HEK293T (cell line): ENCODE results near the gene SHISAL1.

Source experiments
- CTCF ChIA-PET: fragments of 350-600 bp; formaldehyde crosslinking; extraction: SDS; loops from one replicate; lab custom pipeline; 2021; ENCODE audit warnings: antibody characterized with exemption, inconsistent platforms; lab: Yijun Ruan, JAX
- POLR2A ChIA-PET: fragments of 350-600 bp; formaldehyde crosslinking; extraction: SDS; loops from one replicate; lab custom pipeline; 2020; ENCODE audit warnings: antibody characterized with exemption, inconsistent platforms; lab: Yijun Ruan, JAX
- DNase-seq: peaks from one replicate; pipeline ENCODE4 v3.0.0; 2012; ENCODE audit warnings: mixed read lengths; ENCODE audit errors: extremely low spot score
- ARNT ChIP-seq: fragments of 450-650 bp; IDR thresholded peaks from 2 replicates; pipeline ENCODE4 v1.6.1; 2017; ENCODE audit warnings: mild to moderate bottlenecking
- BHLHE40 ChIP-seq: fragments of 450-650 bp; IDR thresholded peaks from 2 replicates; pipeline ENCODE4 v1.6.1; 2016; ENCODE audit warnings: mild to moderate bottlenecking, moderate library complexity, borderline replicate concordance
- CTBP1 ChIP-seq: fragments of 450-650 bp; IDR thresholded peaks from 2 replicates; pipeline ENCODE4 v1.6.1; 2016; ENCODE audit warnings: borderline replicate concordance
- ELF4 ChIP-seq: fragments of 450-650 bp; IDR thresholded peaks from 2 replicates; pipeline ENCODE4 v1.6.1; 2017; ENCODE audit warnings: antibody characterized with exemption
- FOXA1 ChIP-seq: fragments of 450-650 bp; IDR thresholded peaks from 2 replicates; pipeline ENCODE4 v1.6.1; 2016; ENCODE audit warnings: mild to moderate bottlenecking
- FOXK2 ChIP-seq: fragments of 450-650 bp; IDR thresholded peaks from 2 replicates; pipeline ENCODE4 v1.6.1; 2016; ENCODE audit warnings: mild to moderate bottlenecking
- FOXM1 ChIP-seq: fragments of 450-650 bp; IDR thresholded peaks from 2 replicates; pipeline ENCODE4 v1.6.1; 2017; ENCODE audit warnings: mild to moderate bottlenecking, borderline replicate concordance
- HDGF ChIP-seq: fragments of 450-650 bp; IDR thresholded peaks from 2 replicates; pipeline ENCODE4 v1.6.1; 2017; ENCODE audit warnings: antibody characterized with exemption, borderline replicate concordance
- L3MBTL2 ChIP-seq: fragments of 450-650 bp; conservative IDR thresholded peaks from 2 replicates; pipeline ENCODE4 v1.6.1; 2016; ENCODE audit warnings: mild to moderate bottlenecking
- LEF1 ChIP-seq: fragments of 450-650 bp; IDR thresholded peaks from 2 replicates; pipeline ENCODE4 v1.6.1; 2017; ENCODE audit warnings: mild to moderate bottlenecking, borderline replicate concordance
- NFRKB ChIP-seq: fragments of 450-650 bp; IDR thresholded peaks from 2 replicates; pipeline ENCODE4 v1.6.1; 2016; ENCODE audit warnings: mild to moderate bottlenecking, moderate library complexity
- SP1 ChIP-seq: fragments of 450-650 bp; IDR thresholded peaks from 2 replicates; pipeline ENCODE4 v1.6.1; 2017
- SUZ12 ChIP-seq: fragments of 450-650 bp; IDR thresholded peaks from 2 replicates; pipeline ENCODE4 v1.6.1; 2016; ENCODE audit warnings: mild to moderate bottlenecking
- TARDBP ChIP-seq: fragments of 450-650 bp; IDR thresholded peaks from 2 replicates; pipeline ENCODE4 v1.6.1; 2016
- ZNF384 ChIP-seq: fragments of 450-650 bp; IDR thresholded peaks from 2 replicates; pipeline ENCODE4 v1.6.1; 2016
- TF ChIP-seq, protein P1 (sequence below): fragments of 450-650 bp; IDR thresholded peaks from 2 replicates; pipeline ENCODE4 v1.6.1; 2016

SHISAL1 gene

DNA sequence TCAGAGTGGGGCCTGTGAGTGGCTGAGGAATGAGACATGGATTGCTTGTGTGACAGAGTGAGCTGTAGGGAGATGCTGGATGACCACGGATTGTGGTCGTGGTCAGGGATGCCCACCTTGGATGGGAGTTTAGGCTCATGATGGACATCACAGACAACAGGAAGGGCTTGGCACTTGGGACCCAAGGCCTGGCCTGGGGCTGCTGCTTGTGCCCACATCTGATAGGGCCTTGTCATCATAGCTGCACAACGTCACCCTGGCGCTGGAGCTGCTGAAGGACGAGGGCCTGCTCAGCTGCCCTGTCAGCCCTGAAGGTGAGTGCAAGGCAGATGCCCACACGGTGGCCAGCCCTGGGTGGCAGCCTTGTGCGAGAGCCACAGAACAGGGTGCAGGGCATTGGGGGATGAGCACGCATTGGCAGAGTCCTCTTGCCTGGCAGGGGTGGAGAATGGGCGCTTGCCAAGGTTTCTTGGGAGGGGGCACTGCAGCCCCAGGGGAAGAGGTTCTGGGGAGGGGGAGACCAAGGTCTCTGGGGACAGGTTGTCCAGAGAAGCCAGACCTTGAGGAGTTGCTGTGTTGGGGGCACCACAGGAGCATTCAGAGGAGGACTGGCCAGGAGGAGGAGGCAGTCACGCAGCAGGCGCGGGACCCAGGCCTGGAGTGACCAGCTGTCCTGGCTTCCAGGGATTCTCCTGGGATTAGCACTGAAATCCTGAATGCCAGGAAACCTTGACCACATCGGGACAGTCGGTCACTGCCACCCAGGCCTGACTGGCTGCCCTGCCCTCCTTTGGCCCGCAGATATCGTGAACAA lies 107.0 kb downstream of the SHISAL1 start:
- CTCF ChIA-PET: no interaction called here
- DNase-seq: no peak
- TF ChIP-seq CTBP1: no peak
- TF ChIP-seq LEF1: no peak
- TF ChIP-seq ELF4: no peak
- no peak for TF ChIP-seq ZNF384
- POLR2A ChIA-PET: no interaction called here

DNA sequence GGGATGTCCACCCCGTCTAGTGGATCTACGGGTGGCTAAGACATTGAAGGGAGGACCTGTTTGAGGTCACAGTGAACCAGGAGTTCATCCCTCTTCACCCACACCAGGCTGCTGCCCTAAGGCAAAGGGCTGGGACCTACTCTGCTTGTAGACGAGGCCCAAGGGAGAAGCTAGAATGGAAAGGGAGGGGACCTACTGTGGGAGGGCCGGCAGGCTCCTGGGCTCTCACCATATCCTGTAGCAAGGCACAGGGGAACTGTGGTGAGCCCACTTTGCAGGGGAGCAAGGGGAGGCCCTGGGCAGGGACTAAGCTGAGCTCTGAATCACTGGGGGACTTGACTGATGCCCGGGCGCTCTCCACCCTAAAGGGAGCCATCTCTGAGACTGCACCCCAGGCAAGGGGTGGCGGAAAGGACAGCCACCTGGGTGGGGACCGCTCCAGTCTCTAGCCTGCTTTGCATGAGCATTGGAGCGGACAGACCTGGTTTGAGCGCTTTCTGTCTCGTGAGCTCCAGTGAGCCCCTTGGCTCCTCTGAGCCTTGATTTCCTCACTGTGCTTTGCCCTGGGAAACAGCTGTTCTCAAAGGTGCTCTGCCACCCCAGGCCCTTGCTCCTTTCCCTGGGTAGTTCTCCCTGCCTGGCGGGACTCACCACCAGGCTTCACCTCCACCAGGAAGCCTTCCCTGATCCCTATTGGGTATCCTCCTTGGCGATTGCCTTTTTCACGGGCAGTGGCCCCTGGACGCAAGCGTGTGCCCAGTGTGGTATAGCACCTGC lies 107.8 kb downstream of the SHISAL1 start:
- POLR2A ChIA-PET: no interaction called here
- CTCF ChIA-PET: no interaction called here
- DNase-seq: no peak
- TF ChIP-seq ELF4: no peak
- TF ChIP-seq, protein P1, sequence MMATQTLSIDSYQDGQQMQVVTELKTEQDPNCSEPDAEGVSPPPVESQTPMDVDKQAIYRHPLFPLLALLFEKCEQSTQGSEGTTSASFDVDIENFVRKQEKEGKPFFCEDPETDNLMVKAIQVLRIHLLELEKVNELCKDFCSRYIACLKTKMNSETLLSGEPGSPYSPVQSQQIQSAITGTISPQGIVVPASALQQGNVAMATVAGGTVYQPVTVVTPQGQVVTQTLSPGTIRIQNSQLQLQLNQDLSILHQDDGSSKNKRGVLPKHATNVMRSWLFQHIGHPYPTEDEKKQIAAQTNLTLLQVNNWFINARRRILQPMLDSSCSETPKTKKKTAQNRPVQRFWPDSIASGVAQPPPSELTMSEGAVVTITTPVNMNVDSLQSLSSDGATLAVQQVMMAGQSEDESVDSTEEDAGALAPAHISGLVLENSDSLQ: no peak
- TF ChIP-seq ZNF384: no peak
- no peak for TF ChIP-seq HDGF
- no peak for TF ChIP-seq FOXK2
- TF ChIP-seq BHLHE40: no peak
- TF ChIP-seq TARDBP: no peak
- TF ChIP-seq FOXA1: no peak
- no peak for TF ChIP-seq FOXM1
- TF ChIP-seq ARNT: no peak
- no peak for TF ChIP-seq L3MBTL2
- TF ChIP-seq NFRKB: no peak
- no peak for TF ChIP-seq LEF1
- TF ChIP-seq SUZ12: no peak
- TF ChIP-seq CTBP1: no peak
- TF ChIP-seq SP1: no peak

DNA sequence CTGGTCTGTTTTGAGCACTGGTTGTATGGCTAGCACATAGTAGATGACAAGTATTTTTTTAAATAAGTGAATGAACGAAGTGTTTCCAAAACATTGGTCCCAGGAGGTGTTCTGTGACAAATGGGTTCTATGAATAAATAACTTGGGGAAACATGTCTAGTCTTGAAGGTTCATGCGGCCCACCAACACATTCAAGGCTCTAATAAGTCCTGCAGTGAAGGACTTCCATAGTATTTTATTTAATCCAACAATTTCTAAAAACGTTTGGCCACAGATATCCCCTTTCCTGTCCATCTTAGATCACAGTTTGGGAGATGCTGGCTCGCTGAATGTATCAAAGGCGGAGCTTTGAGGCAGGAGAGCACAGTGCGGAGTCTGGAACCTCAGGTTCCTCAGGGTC lies 109.5 kb downstream of the SHISAL1 start:
- DNase-seq: no peak
- POLR2A ChIA-PET: no interaction called here
- CTCF ChIA-PET: no interaction called here
- TF ChIP-seq SUZ12 (no peak), NFRKB (no peak), ARNT (no peak), LEF1 (no peak), SP1 (no peak), FOXM1 (no peak), FOXA1 (no peak), ELF4 (no peak), FOXK2 (no peak), BHLHE40 (no peak)
- TF ChIP-seq, protein P1: no peak

DNA sequence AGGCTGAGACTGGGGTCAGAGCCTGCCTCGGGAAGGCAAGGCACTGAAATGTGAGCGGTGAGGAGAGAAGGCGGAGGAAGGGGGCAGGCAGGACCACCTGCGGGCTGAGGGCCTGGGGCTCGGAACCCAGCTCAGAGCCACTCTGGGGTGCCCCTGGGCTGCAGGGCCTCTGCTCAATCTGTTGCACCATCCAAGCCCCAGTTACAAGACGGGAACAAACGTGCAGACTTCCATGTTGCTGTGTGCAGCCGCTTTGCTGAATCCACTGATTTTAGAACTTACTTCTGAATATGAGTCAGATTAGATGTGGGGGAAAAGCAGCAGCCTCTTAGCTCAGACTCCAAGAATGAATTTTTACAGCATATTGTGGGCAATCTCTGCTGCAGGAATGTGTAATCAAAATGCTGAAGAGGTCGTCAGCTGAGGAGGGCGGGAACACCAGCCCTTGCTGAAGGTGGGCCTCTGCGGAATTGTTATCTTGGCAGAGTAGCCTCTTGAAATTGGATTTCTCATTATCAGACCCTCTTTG lies 110.4 kb downstream of the SHISAL1 start:
- DNase-seq: no peak
- ChIA-PET CTCF (no interaction called here), POLR2A (no interaction called here)
- TF ChIP-seq FOXM1 (no peak), ZNF384 (no peak), SP1 (no peak), SUZ12 (no peak), ARNT (no peak), LEF1 (no peak), CTBP1 (no peak)
- TF ChIP-seq, protein P1: no peak

DNA sequence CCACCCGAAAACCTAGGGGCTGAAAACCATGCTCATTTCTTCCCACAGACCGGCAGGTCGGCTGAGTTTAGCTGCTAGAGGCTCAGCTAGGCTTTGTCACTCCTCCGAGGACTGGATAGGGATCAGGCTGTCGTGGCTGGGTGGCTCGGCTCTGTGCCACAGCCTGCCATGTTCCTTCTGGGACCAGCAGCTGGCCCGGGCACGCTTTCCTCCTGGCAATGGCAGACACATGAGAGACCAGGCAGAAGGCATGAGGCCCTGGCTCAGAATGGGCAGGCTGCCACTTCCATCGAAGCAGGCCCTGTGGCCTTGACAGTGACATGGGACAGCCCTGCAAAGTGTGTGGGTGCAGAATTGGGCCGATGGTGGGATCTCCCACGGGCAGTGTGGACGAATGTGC lies 111.1 kb downstream of the SHISAL1 start:
- DNase-seq: no peak
- POLR2A ChIA-PET: no interaction called here
- TF ChIP-seq FOXA1: no peak
- no peak for TF ChIP-seq TARDBP
- TF ChIP-seq, protein P1: no peak
- no peak for TF ChIP-seq BHLHE40
- no peak for TF ChIP-seq HDGF
- CTCF ChIA-PET: no interaction called here
